H1 (cell line): ENCODE data around the gene IQSEC3.

Experiments
- CEBPB ChIP-seq: IDR thresholded peaks from 2 replicates; pipeline ENCODE4 v1.6.1; 2012; ENCODE audit warnings: low read depth, low read length
- E2F6 ChIP-seq: IDR thresholded peaks from 2 replicates; pipeline ENCODE4 v1.6.1; 2012; ENCODE audit warnings: inconsistent platforms
- RNF2 ChIP-seq: fragments of 200-900, 300-1000 bp; sonication (generic); IDR thresholded peaks from 2 replicates; pipeline ENCODE4 v1.7.1; 2016; ENCODE audit warnings: borderline replicate concordance, low read depth, mild to moderate bottlenecking, antibody characterized with exemption, low read length; ENCODE audit not compliant: poor library complexity, severe bottlenecking; ENCODE audit errors: missing control alignments
- SP1 ChIP-seq: IDR thresholded peaks from 2 replicates; pipeline ENCODE4 v1.6.1; 2011; ENCODE audit warnings: low read depth, low read length
- TAF1 ChIP-seq: IDR thresholded peaks from 2 replicates; pipeline ENCODE4 v1.6.1; 2011; ENCODE audit warnings: mild to moderate bottlenecking, low read depth, low read length

GRCh38 chr12:164207-164606 lies 97.6 kb downstream of the IQSEC3 start:
- TF ChIP-seq TAF1: no peak
- TF ChIP-seq E2F6: no peak
- TF ChIP-seq RNF2: no peak
- TF ChIP-seq CEBPB: no peak
- no peak for TF ChIP-seq SP1
